SK-N-SH treated with all-trans-retinoic acid at 6 μM for 48 hours (cell line): ENCODE data around the gene ORAI3.

Experiments used
- ATAC-seq: fragments of 200-7000 bp; cut with Tn5 transposase; 3 replicates; pipeline ENCODE4 v1.9.1; 2020; ENCODE audit warnings: mild to moderate bottlenecking, moderate library complexity
- ARNTL ChIP-seq: fragments of 450-650 bp; formaldehyde crosslinking; IDR thresholded peaks from 2 replicates; pipeline ENCODE4 v1.5.0; 2020; ENCODE audit warnings: low read depth, mild to moderate bottlenecking, moderate library complexity, borderline replicate concordance
- BACH2 ChIP-seq: fragments of 250-450 bp; sonication (Bioruptor Pico); IDR thresholded peaks from 2 replicates; pipeline ENCODE4 v1.9.0; 2021; ENCODE audit warnings: mild to moderate bottlenecking, borderline replicate concordance
- CSDC2 ChIP-seq: fragments of 250-450 bp; sonication (Bioruptor Pico); IDR thresholded peaks from 2 replicates; pipeline ENCODE4 v1.5.0; 2020; ENCODE audit warnings: mild to moderate bottlenecking, moderate library complexity
- ESRRG ChIP-seq: fragments of 250-450 bp; sonication (Bioruptor Pico); IDR thresholded peaks from 2 replicates; pipeline ENCODE4 v1.6.1; 2021; ENCODE audit warnings: mild to moderate bottlenecking
- GLIS3 ChIP-seq: fragments of 250-450 bp; sonication (Bioruptor Pico); IDR thresholded peaks from 2 replicates; pipeline ENCODE4 v1.5.0; 2020; ENCODE audit warnings: mild to moderate bottlenecking, moderate library complexity
- ISL1 ChIP-seq: fragments of 250-450 bp; sonication (Bioruptor Pico); IDR thresholded peaks from 2 replicates; pipeline ENCODE4 v2.1.2; 2022; ENCODE audit warnings: mild to moderate bottlenecking, moderate library complexity
- OSR1 ChIP-seq: fragments of 250-450 bp; sonication (Bioruptor Pico); IDR thresholded peaks from 2 replicates; pipeline ENCODE4 v1.8.0; 2022; ENCODE audit warnings: moderate library complexity, mild to moderate bottlenecking, inconsistent platforms
- PPARA ChIP-seq: fragments of 250-450 bp; sonication (Bioruptor Pico); IDR thresholded peaks from 2 replicates; pipeline ENCODE4 v1.5.0; 2020; ENCODE audit warnings: mild to moderate bottlenecking, borderline replicate concordance
- RARB ChIP-seq: fragments of 250-450 bp; sonication (Bioruptor Pico); IDR thresholded peaks from 2 replicates; pipeline ENCODE4 v1.8.0; 2021; ENCODE audit warnings: mild to moderate bottlenecking, moderate library complexity
- SNAI2 ChIP-seq: fragments of 250-450 bp; sonication (Bioruptor Pico); IDR thresholded peaks from 2 replicates; pipeline ENCODE4 v1.5.0; 2020; ENCODE audit warnings: mild to moderate bottlenecking, moderate library complexity
- ZC3H10 ChIP-seq: fragments of 250-450 bp; sonication (Bioruptor Pico); IDR thresholded peaks from 2 replicates; pipeline ENCODE4 v1.5.1; 2021; ENCODE audit warnings: mild to moderate bottlenecking, moderate library complexity
- ZFP3 ChIP-seq: fragments of 250-450 bp; sonication (Bioruptor Pico); IDR thresholded peaks from 2 replicates; pipeline ENCODE4 v1.5.0; 2020; ENCODE audit warnings: mild to moderate bottlenecking, moderate library complexity
- ZFP30 ChIP-seq: fragments of 450-650 bp; formaldehyde crosslinking; IDR thresholded peaks from 2 replicates; pipeline ENCODE4 v1.5.0; 2022; ENCODE audit warnings: mild to moderate bottlenecking, moderate library complexity
- ZNF565 ChIP-seq: fragments of 450-650 bp; formaldehyde crosslinking; conservative IDR thresholded peaks from 2 replicates; pipeline ENCODE4 v1.5.0; 2020; ENCODE audit warnings: low read depth, mild to moderate bottlenecking, moderate library complexity
- ZNF70 ChIP-seq: fragments of 450-650 bp; formaldehyde crosslinking; IDR thresholded peaks from 2 replicates; pipeline ENCODE4 v1.5.0; 2020; ENCODE audit warnings: mild to moderate bottlenecking, moderate library complexity
- ZNF8 ChIP-seq: fragments of 450-650 bp; formaldehyde crosslinking; IDR thresholded peaks from 2 replicates; pipeline ENCODE4 v1.5.0; 2020; ENCODE audit warnings: mild to moderate bottlenecking, moderate library complexity
- TF ChIP-seq, protein P1 (sequence below): fragments of 250-450 bp; sonication (Bioruptor Pico); IDR thresholded peaks from 2 replicates; pipeline ENCODE4 v1.8.0; 2021; ENCODE audit warnings: low read depth, mild to moderate bottlenecking, moderate library complexity, borderline replicate concordance
- TF ChIP-seq, protein P2 (sequence below): fragments of 250-450 bp; sonication (Bioruptor Pico); IDR thresholded peaks from 2 replicates; pipeline ENCODE4 v1.5.1; 2021; ENCODE audit warnings: mild to moderate bottlenecking, moderate library complexity
- TF ChIP-seq, protein P3 (sequence below): fragments of 250-450 bp; sonication (Bioruptor Pico); IDR thresholded peaks from 2 replicates; pipeline ENCODE4 v1.5.1; 2020; ENCODE audit warnings: low read depth, mild to moderate bottlenecking, moderate library complexity

ORAI3 gene

DNA sequence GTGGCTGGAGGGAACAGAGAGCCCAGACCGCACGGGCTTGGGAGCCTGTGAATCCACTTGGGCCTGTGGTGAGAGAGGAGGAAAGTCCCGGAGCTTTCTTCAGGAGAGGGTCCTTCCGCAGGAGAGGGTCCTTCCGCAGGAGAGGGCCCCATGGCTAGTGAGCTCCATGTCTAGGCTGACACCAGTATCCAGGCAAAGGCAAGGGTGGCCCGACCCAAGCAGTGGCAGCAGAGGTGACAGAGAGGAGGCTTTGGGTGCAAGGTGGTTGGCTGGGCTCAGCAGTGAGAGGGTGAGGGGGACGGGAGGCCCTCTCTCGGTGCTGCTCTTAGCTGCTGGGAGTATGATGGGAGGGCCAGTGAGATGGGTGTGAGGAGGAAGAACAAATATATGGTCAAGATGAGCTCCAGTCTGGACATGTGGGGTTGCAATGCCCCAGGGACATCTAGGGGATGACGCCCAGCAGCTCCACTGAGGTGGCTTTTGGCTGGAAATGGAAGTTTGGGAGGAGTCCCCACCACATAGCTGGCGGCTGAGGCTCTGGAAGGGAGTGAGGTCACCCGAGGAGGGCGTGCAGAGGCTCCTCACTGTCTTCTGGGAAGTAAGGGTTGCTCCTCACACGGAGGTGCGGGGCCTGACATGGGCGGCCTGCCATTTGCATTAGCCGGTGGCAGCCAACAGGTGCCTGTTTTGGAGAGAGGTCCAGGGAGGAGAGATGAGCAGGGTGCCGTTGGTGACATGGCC lies 33.9 kb downstream of the ORAI3 start:
- ATAC-seq: no peak
- TF ChIP-seq ZC3H10 (CRISPR knock-in tag) (no peak), ESRRG (CRISPR knock-in tag) (no peak), RARB (CRISPR knock-in tag) (no peak), ZNF8 (CRISPR knock-in tag) (no peak), PPARA (CRISPR knock-in tag) (no peak), ZFP3 (CRISPR knock-in tag) (no peak), CSDC2 (CRISPR knock-in tag) (no peak), BACH2 (no peak), ZNF70 (CRISPR knock-in tag) (no peak), GLIS3 (no peak), ISL1 (CRISPR knock-in tag) (no peak)
- TF ChIP-seq, protein P1, sequence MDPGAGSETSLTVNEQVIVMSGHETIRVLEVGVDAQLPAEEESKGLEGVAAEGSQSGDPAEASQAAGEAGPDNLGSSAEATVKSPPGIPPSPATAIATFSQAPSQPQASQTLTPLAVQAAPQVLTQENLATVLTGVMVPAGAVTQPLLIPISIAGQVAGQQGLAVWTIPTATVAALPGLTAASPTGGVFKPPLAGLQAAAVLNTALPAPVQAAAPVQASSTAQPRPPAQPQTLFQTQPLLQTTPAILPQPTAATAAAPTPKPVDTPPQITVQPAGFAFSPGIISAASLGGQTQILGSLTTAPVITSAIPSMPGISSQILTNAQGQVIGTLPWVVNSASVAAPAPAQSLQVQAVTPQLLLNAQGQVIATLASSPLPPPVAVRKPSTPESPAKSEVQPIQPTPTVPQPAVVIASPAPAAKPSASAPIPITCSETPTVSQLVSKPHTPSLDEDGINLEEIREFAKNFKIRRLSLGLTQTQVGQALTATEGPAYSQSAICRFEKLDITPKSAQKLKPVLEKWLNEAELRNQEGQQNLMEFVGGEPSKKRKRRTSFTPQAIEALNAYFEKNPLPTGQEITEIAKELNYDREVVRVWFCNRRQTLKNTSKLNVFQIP: no peak
- TF ChIP-seq, protein P2, sequence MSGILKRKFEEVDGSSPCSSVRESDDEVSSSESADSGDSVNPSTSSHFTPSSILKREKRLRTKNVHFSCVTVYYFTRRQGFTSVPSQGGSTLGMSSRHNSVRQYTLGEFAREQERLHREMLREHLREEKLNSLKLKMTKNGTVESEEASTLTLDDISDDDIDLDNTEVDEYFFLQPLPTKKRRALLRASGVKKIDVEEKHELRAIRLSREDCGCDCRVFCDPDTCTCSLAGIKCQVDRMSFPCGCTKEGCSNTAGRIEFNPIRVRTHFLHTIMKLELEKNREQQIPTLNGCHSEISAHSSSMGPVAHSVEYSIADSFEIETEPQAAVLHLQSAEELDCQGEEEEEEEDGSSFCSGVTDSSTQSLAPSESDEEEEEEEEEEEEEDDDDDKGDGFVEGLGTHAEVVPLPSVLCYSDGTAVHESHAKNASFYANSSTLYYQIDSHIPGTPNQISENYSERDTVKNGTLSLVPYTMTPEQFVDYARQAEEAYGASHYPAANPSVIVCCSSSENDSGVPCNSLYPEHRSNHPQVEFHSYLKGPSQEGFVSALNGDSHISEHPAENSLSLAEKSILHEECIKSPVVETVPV (CRISPR knock-in tag): no peak
- TF ChIP-seq, protein P3, sequence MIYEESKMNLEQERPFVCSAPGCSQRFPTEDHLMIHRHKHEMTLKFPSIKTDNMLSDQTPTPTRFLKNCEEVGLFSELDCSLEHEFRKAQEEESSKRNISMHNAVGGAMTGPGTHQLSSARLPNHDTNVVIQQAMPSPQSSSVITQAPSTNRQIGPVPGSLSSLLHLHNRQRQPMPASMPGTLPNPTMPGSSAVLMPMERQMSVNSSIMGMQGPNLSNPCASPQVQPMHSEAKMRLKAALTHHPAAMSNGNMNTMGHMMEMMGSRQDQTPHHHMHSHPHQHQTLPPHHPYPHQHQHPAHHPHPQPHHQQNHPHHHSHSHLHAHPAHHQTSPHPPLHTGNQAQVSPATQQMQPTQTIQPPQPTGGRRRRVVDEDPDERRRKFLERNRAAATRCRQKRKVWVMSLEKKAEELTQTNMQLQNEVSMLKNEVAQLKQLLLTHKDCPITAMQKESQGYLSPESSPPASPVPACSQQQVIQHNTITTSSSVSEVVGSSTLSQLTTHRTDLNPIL (CRISPR knock-in tag): no peak

DNA sequence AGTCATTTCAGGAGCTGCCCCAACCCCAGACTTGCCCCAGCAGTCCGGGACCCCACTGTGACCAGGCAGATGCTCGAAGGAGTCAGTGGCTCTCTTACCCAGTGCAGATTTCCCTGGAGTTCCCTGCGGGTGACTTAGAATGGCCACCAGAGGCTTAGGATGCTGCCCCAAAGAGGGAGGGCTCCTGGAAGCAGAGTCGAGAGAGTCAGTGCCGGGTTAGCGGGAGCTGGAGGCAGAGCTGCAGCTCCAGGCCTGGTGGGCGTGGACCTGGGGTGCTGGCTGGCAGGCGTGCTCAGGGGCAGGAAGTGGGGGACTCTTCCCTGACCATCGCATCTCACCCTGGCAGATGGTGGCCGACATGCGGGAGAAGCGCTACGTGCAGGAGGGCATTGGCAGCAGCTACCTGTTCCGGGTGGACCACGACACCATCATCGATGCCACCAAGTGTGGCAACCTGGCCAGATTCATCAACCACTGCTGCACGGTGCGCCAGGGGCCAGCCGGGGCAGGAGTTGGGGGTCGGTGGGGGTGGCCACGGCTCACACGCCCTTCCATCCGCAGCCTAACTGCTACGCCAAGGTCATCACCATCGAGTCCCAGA lies 34.5 kb downstream of the ORAI3 start:
- TF ChIP-seq ZC3H10 (CRISPR knock-in tag) (no peak), ESRRG (CRISPR knock-in tag) (no peak), ZNF8 (CRISPR knock-in tag) (no peak), ARNTL (CRISPR knock-in tag) (no peak), ZNF565 (CRISPR knock-in tag) (no peak), ZFP30 (CRISPR knock-in tag) (no peak), SNAI2 (no peak), CSDC2 (CRISPR knock-in tag) (no peak), ZFP3 (CRISPR knock-in tag) (no peak), OSR1 (CRISPR knock-in tag) (no peak), ISL1 (CRISPR knock-in tag) (no peak)
- TF ChIP-seq, protein P3 (CRISPR knock-in tag): no peak
- TF ChIP-seq, protein P2 (CRISPR knock-in tag): no peak
- TF ChIP-seq, protein P1: no peak
- TF ChIP-seq, all 23 proteins: peak for 0
- no peak for ATAC-seq
